GM23248 (cell line): ENCODE results near the gene BCAR1.

Experiments
- EZH2 ChIP-seq: fragments of 200-600 bp; sonication (generic); IDR thresholded peaks from 2 replicates; pipeline ENCODE4 v1.6.1; 2018; ENCODE audit warnings: antibody characterized with exemption, mild to moderate bottlenecking; ENCODE audit not compliant: insufficient read depth, poor library complexity, severe bottlenecking
- EZH2phosphoT487 ChIP-seq: fragments of 200-600 bp; sonication (generic); IDR thresholded peaks from 2 replicates; pipeline ENCODE4 v1.6.1; 2018; ENCODE audit warnings: antibody characterized with exemption, moderate library complexity, mild to moderate bottlenecking, low read depth; ENCODE audit not compliant: insufficient read depth

DNA sequence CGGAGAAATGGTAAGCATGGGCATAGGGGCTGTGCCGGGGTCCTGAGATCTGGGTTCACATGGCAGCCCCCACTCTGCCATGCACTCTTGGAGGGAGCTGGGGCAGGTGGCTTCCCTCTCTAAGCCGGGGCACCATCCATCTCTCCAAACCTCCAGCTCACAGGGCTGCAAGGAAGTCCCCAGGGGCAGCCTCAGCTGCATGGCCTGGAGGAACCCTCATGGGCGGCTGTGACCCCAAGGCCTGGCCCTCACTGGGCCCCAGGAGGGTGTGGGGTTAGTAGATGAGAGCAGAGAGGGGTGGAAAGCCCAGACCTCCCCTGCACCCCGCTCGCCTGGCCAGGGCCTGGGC, 47.0 kb downstream of the BCAR1 start:
- TF ChIP-seq EZH2phosphoT487 (no peak), EZH2 (no peak)
